Kidney tubule cell (primary cell): ENCODE results near the gene TRAPPC2L.
"Not testable (repeated sequence)": the region's sequence is repeated elsewhere in the genome, so short reads cannot be mapped to it uniquely, and the experiment has no call there.

Source experiments
- DNase-seq: peaks from one replicate; pipeline ENCODE4 v3.0.0-alpha.2; 2018; ENCODE audit warnings: low spot score

The TRAPPC2L gene

GRCh38 chr16:88819126-88819525 is 37.8 kb upstream of the TRAPPC2L start:
- DNase-seq, result no peak

DNA sequence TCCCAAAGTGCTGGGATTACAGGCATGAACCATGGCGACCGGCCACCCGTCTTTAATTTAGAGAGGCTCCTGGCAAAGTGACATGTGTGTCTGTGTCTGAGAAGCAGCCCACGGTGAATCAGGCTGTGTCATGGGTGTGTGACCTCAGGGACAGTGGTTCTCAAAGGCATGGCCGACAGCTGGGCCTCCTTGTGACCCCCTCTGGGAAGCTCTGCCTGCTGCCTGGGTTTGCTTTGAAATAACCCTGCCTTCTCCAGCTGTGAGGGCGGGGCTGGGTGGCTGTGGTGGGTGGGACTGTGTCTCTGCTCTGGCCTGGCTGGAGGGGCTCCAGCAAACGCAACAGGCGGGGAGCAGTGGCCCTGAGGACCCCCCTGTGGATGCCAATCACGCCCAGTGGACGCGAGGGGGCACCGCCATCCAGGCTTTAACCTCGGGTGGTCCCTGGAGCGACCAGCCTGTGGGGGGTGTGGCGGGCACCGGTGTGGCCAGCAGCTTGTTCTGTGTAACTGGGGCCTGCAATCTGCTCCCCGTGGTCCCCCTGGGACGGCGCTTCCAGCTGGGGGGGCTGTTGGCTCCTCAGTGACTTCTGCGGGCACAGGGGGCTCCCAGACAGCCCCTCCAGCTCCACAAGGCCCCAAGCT is 36.4 kb upstream of the TRAPPC2L start:
- no peak for DNase-seq

DNA sequence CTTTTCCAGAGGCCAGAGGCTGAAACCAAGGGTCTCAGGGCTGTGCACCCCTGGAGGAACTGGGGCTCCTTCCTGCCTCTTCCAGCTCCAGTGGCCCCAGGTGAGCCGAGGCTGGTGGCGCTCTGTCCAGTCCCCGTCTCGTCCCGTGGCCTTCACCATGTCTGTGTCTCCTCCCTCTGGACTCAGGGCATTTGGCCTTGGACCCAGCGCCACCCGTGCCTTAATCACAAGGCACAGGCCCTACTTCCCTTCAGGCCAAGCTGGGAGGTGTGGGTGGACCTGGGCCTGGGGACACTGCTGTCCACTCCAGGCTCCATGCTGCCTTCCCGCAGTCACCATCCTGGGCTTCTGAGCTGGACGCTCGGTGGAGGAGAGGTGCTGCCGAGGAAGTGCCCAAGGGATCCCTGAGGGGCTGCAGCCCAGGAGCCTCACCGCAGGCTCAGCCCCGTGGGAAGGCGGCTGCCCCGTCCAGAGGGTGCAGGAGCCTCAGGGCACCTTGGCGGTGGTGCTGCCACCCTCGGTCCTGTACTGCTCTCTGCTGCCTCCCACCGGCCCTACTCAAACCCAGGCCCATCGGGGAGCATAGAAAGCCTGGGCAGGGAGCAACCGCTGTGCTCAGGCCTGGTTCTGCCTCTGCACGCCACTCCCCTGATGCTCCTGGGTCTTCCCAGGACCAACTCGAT is 35.6 kb upstream of the TRAPPC2L start:
- no peak for DNase-seq

- DNase-seq, result no peak
Measured at GRCh38 chr16:88822281-88823040, 34.5 kb upstream of the TRAPPC2L start.

DNA sequence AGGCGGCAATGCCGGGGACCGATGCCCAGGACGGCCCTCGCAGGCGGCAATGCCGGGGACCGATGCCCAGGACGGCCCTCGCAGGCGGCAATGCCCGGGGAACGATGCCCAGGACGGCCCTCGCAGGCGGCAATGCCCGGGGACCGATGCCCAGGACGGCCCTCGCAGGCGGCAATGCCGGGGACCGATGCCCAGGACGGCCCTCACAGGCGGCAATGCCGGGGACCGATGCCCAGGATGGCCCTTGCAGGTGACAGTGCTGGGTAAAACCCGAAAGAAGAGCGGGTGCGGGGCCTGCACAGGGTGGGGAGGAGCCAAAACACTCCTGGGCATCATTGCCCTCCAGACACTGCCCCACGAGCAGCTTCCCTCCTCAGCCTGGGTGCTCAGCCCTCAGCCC is 33.3 kb upstream of the TRAPPC2L start:
- not testable (repeated sequence) for DNase-seq

- DNase-seq, result no peak
Measured at GRCh38 chr16:88824256-88825077, 32.5 kb upstream of the TRAPPC2L start.

DNA sequence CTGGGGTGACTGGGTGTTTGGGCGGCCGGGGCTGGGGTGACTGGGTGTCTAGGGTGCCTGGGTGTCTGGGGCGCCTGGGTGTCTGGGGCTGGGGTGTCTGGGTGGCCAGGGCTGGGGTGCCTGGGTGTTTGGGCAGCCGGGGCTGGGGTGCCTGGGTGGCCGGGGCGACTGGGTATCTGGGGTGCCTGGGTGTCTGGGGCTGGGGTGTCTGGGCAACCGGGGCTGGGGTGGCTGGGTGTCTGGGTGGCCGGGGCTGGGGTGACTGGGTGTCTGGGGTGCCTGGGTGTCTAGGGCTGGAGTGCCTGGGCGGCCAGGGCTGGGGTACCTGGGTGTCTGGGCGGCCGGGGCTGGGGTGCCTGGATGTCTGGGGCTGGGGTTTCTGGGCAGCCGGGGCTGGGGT is 31.8 kb upstream of the TRAPPC2L start:
- DNase-seq, result no peak

GRCh38 chr16:88826070-88826840 is 30.7 kb upstream of the TRAPPC2L start:
- DNase-seq, result no peak

DNA sequence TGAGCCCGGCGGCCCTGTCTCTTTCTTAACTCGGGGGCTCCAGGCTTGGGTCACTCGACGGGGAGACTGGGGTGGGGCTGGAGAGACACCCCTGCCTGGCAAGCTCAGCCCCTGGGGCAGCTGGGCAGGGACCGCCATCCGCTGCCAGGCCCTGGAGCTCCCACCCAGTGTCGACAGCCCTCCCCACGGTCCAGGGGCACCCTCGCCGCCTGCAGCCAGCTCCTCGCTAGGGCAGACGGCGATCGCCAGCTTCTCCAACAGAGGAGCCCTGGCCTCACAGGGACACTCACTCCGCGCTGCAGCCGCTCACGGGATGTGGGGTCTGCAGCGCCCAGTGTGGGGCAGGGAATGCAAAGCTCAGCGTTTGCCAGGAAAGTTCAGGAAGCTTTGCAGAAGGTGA is 29.2 kb upstream of the TRAPPC2L start:
- DNase-seq, result no peak

DNA sequence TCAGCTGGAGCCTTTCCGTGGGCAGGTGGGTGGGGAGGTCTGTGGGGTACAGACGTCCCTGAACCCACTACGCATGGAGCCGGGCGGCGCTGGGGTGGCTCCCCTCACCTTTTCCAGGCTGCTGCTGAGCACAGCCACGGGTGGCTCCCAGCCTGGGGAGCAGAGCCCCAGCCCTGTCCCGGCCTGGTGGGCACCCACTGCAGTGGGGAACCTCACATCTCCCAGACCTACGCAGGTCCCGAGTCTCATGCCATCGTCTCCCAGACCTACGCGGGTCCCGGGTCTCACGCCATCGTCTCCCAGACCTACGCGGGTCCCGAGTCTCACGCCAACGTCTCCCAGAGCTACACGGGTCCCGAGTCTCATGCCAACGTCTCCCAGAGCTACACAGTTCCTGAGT is 28.2 kb upstream of the TRAPPC2L start:
- no peak for DNase-seq

- DNase-seq, result no peak
Measured at GRCh38 chr16:88830258-88830657, 26.7 kb upstream of the TRAPPC2L start.

DNA sequence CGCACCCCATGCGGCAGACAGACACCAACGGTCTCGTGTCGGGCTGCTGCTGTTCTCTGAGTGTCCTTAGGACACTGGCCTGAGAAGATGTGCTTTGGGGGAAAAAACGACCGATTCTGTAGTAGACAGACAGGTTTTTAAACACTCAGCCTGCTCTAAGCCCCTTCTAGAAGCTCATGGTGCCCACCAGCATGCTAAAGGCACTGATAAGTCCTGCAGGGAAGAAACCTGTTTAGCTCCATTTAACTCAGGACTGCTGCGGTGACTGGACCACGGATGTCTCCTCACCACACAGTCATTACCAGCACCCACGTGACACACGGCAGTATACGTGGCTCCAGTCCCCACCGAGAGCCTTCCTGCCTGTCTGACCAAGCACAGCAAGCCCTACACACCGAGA is 26.1 kb upstream of the TRAPPC2L start:
- no peak for DNase-seq

DNA sequence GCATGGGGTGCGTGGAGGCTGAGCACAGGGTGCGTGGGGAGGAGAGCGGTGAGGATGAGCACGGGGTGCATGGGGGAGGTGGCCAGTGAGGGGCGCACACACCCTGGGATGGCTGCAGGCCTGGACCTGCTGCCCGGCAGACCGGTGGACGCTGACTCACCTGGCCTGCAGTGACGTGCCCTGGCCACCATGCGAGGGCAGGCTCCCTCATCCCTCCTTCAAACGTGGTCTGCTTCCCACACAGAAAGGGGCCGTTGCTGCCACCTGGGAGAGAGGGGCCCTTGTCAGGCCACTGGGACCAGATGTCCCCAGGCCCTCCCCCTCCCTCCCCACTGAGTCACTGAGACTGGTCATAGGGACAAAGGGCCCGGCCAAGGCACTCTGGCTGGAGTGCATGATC is 25.1 kb upstream of the TRAPPC2L start:
- DNase-seq, result no peak

- DNase-seq, result no peak
Measured at GRCh38 chr16:88833086-88833485, 23.8 kb upstream of the TRAPPC2L start.

- no peak for DNase-seq
Measured at GRCh38 chr16:88834670-88835069, 22.3 kb upstream of the TRAPPC2L start.

DNA sequence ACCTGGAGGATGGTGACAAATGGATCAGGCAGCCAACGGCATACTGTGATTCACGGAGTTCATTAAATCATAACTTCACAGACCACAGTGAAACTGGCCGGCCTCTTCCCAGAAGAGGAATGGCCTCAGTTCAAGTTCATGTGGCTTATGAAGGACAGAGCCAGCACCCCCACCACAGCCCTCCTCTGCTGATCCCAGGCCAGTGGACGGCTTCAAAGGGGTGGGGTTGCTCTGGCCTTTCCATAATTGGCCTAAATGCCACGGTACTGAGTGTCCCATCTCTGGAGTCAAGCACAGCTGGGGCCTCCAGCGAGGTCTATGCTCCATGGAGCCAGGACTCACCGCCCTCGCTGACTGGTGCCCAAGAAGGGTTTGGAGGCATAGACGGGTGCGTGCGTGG is 21.5 kb upstream of the TRAPPC2L start:
- no peak for DNase-seq

GRCh38 chr16:88835818-88836217 is 21.1 kb upstream of the TRAPPC2L start:
- DNase-seq, result no peak

- DNase-seq, result no peak
Measured at GRCh38 chr16:88836791-88837190, 20.1 kb upstream of the TRAPPC2L start.

DNA sequence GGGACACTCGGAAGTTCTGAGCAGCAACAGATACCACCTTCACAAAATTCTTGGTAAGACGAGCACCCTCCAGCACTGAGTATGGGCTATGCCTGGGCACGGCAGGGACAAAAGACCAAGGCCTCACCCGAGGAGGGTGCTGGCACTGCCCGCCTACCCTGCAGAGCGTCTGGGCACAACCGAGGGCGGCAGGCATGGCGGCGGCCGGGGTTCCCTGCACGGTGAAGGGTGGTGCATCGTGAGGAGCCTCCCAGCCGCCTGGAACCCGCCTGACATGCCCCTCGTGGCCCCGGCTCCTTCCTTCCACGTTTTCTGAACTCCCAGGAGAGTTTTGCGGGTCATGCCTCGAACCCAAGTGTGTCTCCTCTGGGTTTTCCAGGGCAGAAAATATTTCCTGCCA is 19.1 kb upstream of the TRAPPC2L start:
- no peak for DNase-seq

DNA sequence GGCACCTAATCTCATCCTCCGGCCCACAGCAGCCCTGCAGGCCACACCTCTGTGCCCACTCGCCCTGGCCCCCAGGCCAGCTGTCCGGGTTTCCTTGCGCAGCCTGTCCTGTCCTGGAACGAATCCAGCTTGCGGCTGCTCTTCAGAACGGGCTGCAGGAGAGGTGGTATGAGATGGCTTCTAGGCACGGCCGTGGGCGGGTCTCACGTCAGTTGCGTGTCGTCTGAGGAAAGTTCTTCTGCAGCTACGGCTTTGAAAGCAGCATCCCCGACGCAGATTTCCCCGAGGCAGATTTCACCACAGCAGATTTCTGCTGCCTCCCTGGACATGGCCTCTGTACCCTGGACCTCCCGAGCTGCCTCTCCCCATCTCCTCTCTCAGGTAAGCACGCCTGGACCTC is 18.4 kb upstream of the TRAPPC2L start:
- DNase-seq, result no peak

GRCh38 chr16:88839026-88839529 is 17.8 kb upstream of the TRAPPC2L start:
- DNase-seq, result no peak
